Measurements from ENCODE around the gene ABCG5.

The ABCG5 gene

DNA sequence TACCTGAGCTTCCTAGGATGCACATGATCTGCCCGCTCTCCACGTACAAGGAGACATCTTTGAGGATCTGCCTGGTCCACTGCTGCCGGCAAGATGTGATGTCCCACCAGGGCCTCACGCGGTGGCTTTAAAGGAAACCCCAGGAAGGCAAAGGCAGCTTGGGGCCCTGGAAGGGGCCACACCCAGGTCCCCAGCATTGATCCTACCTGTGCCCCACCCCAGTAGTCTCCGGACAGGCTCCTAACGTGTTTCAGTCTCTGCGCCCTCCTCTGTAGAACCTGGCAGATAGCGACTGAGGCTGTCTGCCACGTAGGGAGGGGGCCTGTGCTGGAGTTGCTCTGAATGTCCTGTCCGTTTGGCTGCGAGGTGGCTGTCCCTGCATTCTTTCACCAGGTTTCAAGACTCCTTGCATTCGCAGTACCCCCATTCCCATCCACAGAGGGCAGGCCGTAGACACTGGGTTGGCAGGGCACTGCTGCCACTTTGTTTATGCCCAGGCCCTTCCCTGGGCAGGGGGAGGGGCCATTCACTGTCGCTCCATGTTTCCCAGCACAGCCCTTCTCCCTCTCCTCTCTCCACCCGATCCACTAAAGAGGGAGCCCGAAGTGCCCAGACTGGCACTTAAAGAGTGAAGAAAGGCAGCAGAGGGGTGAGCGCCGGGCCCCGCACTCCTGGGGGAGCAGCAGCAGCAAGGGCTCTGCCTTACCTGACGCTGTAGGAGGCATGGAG, 644 bp downstream of the ABCG5 start:
- H3K4me3 ChIP-seq (ENCODE audit: low read depth, low read length) = no peak overlapping the region

DNA sequence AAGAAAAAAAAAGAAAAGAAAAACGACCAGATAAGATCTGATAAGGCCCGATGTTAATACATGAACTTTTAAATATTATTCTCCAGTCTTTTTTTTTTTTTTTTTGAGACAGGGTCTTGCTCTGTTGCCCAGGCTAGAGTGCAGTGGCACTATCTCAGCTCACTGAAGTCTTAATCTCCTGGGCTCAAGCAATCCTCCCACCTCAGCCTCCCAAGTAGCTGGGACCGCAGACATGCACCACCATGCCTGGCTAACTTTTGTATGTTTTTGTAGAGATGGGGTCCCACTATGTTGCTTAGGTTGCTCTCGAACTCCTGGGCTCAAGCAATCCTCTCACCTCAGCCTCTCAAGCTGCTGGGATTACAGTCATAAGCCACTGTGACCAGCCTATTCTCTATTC, 1.6 kb downstream of the ABCG5 start:
- DNase-seq (ENCODE audit: low read depth) = no peak
- TF ChIP-seq, protein P1, sequence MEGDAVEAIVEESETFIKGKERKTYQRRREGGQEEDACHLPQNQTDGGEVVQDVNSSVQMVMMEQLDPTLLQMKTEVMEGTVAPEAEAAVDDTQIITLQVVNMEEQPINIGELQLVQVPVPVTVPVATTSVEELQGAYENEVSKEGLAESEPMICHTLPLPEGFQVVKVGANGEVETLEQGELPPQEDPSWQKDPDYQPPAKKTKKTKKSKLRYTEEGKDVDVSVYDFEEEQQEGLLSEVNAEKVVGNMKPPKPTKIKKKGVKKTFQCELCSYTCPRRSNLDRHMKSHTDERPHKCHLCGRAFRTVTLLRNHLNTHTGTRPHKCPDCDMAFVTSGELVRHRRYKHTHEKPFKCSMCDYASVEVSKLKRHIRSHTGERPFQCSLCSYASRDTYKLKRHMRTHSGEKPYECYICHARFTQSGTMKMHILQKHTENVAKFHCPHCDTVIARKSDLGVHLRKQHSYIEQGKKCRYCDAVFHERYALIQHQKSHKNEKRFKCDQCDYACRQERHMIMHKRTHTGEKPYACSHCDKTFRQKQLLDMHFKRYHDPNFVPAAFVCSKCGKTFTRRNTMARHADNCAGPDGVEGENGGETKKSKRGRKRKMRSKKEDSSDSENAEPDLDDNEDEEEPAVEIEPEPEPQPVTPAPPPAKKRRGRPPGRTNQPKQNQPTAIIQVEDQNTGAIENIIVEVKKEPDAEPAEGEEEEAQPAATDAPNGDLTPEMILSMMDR (IDR thresholded peaks at IDR 0.05; ENCODE audit: insufficient read depth, low read depth, low read length, missing control alignments) = no peak
- H3K4me3 ChIP-seq (ENCODE audit: low read depth, low read length) = no peak overlapping the region

More for the DNA sequence above, 644 bp downstream of the ABCG5 start:
- DNase-seq (ENCODE audit: low read depth) = no peak
- TF ChIP-seq, protein P1 (IDR thresholded peaks at IDR 0.05; ENCODE audit: insufficient read depth, low read depth, low read length, missing control alignments) = no peak

DNA sequence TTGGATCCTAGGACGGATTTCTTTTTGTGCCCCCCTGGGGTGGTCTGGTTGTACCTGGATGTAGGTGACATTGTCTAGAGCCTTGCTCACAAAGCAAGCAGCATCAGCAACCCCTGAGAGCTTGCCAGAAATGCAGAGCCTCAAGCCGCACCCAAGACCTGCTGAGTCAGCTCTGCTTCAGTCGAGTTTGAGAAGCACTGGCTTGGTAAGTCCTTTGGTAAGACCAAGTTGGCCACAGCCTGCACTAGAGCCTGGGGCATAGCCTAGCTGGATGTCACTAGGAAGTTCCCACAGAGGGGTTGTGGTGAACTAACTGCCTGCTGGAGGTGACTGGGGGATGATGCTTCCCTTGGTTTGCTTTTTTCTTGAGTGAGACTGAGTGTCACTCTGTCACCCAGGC, 6.2 kb downstream of the ABCG5 start:
- H3K4me3 ChIP-seq (ENCODE audit: low read depth, low read length) = no peak overlapping the region
- TF ChIP-seq, protein P1 (IDR thresholded peaks at IDR 0.05; ENCODE audit: insufficient read depth, low read depth, low read length, missing control alignments) = no peak
- no peak for DNase-seq (ENCODE audit: low read depth)

DNA sequence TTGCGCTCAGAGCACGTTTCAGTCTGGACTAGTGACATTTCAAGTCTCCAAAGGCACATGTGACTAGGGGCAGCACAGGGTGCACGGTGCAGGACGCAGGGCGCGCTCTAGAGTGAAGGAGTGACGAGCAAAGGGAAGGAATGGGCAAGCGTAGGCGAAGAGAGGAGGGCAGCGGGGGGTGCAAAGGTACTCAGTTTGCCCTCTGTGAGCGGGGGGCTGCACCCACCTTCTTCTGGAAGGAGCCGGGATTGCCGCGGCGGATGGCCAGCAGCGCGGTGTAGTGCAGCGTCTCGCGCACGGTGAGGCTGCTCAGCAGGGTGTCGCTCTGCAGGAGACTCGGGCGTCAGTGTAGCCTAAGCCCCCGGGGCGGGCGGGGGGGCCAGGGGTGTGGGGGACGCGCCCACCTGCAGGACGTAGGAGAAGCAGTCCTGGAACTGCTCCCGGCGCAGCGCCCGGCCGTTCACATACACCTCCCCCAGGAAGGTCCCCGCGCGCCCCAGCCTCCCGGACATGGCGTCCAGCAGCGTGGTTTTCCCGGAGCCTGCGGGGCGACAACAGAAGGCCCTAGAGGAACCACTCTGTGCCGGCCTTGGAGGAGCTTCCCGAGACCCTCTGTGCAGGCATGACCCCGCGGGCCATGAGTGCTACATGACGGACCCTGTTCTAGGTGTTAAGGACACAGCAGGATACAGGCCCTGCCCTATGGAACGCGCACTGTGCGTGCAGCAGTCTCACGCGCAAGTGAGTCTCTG, 6.9 kb downstream of the ABCG5 start:
- TF ChIP-seq, protein P1 (IDR thresholded peaks at IDR 0.05; ENCODE audit: insufficient read depth, low read depth, low read length, missing control alignments) = no peak
- no peak for DNase-seq (ENCODE audit: low read depth)
- no peak overlapping the region for H3K4me3 ChIP-seq (ENCODE audit: low read depth, low read length)

DNA sequence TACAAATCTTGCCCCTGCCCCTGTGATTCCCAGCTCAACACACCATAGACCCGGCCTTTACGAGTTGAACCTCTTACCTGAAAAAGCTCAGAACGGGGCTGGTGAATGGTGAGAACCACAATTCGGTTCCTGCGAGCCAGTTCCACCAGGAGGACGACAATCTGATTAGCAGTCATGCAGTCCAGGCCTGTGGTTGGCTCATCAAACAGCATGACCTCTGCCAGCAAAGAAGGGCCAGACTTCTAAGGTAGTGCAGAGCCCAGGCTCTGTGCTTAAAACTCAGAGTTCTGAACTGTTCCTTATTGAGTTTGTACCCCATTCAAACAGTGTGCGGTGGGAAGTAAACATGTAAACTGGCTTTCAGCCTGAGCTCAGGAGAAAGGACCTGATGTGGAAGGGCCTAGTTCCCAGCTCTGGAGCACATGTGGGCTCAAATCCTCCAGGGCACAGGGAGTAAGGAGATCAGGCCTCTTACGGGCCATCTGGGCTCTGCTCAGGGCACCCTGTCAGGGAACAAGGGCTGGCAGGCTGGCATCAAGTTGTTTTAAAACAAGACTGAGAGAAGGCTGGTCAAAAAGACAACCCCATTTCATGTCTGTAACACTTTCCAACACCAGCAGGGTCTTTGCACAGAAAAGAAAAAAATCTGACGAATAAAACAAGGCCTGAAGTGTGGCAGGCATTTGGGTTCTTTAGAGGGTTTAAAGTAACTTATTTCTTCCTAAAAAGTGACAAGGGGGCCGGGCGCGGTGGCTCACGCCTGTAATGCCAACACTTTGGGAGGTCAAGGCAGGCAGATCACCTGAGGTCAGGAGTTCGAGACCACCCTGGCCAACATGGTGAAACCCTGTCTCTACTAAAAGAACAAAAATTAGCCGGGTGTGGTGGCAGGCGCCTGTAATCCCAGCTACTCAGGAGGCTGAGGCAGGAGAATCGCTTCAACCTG, 12.1 kb downstream of the ABCG5 start:
- DNase-seq (ENCODE audit: low read depth) = no peak
- no peak overlapping the region for H3K4me3 ChIP-seq (ENCODE audit: low read depth, low read length)
- TF ChIP-seq, protein P1 (IDR thresholded peaks at IDR 0.05; ENCODE audit: insufficient read depth, low read depth, low read length, missing control alignments) = no peak

DNA sequence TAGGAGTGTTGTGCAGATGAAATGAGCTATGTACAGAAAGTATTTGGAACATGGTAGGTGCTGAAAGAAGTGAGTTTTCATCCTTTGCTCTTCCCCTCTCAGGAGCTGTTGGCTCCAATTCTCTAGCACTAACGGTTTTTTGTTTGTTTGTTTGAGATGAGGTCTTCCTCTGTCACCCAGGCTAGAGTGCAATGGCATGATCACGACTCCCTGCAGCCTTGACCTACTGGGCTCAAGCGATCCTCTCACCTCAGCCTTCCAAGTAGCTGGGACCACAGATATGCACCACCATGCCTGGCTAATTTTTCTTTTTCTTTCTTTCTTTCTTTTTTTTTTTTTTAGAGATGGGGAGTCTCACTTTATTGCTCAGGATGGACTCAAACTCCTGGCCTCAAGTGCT, 12.8 kb downstream of the ABCG5 start:
- no peak for DNase-seq (ENCODE audit: low read depth)
- no peak overlapping the region for H3K4me3 ChIP-seq (ENCODE audit: low read depth, low read length)
- TF ChIP-seq, protein P1 (IDR thresholded peaks at IDR 0.05; ENCODE audit: insufficient read depth, low read depth, low read length, missing control alignments) = no peak

All from GM12865 (cell line).